Gastroesophageal sphincter (tissue), 3 donors: ENCODE results near the gene MYO3B.

Experiments used
- CTCF ChIP-seq, 4 experiments: fragments of 200-600 bp in 2 of 4; fragments of 450-650 bp in 2 of 4; sonication (generic) in 1 of 4; IDR thresholded peaks; one replicate each; pipeline ENCODE4 v1.5.1; 2017 to 2019; ENCODE audit warnings: antibody characterized with exemption in 4 of 4, mild to moderate bottlenecking in 2 of 4, moderate library complexity in 2 of 4
- POLR2A ChIP-seq, 2 donors: fragments of 450-650 bp; IDR thresholded peaks; one replicate each; pipeline ENCODE4 v1.6.1; 2017; ENCODE audit warnings: antibody characterized with exemption in 2 of 2, mild to moderate bottlenecking in 2 of 2, moderate library complexity in 1 of 2

- no peak for TF ChIP-seq POLR2A (IDR thresholded peaks at IDR 0.05)
- TF ChIP-seq CTCF (IDR thresholded peaks at IDR 0.05): no peak
Measured at GRCh38 chr2:170518911-170519310, 341.0 kb downstream of the MYO3B start.
